ENCODE data around the gene SALL1. TPM values are rescaled to one million over a fixed set of nuclear protein-coding genes. Genes with fewer than 3 reads are reported as not detected.

The SALL1 gene
- total and polyA plus RNA-seq, 2 of the 13 experiments (the other 11 are each of a cell fraction or from before 2014, with no cell fraction given), result 6.6 to 12.3 TPM

DNA sequence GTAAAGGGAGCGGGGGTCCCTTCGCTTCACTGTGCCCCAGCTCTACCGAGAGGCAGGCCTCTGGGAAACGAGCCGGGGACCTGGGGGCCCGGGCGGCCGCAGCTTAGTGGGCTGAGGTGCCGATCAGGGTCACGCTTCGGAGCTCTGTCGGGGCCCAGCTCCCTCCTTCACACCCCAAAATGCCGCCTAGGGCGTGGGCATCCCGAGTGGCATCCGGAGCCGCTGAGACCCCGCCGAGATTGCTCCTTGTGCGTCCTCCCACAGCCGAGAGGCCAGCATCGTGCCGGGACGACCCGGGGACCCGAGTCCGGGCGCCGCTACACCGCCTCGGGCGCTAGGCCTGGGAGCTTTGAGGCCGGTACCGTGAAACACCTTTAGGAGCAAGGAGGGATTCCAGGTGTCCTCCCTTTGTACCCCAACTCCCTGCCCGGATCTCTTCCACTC lies 1.3 kb downstream of the SALL1 start (continued):
- TF ChIP-seq ZSCAN31 (CRISPR knock-in tag; IDR thresholded peaks at IDR 0.05; ENCODE audit: low read depth) (no peak), ZNF558 (CRISPR knock-in tag; IDR thresholded peaks at IDR 0.05; ENCODE audit: borderline replicate concordance) (no peak), ZNF775 (CRISPR knock-in tag; IDR thresholded peaks at IDR 0.05; ENCODE audit: borderline replicate concordance) (no peak), THYN1 (CRISPR knock-in tag; IDR thresholded peaks at IDR 0.05; ENCODE audit: borderline replicate concordance, low read depth) (no peak), TBX3 (IDR thresholded peaks at IDR 0.05; ENCODE audit: borderline replicate concordance) (no peak)
- TF ChIP-seq, protein P1, sequence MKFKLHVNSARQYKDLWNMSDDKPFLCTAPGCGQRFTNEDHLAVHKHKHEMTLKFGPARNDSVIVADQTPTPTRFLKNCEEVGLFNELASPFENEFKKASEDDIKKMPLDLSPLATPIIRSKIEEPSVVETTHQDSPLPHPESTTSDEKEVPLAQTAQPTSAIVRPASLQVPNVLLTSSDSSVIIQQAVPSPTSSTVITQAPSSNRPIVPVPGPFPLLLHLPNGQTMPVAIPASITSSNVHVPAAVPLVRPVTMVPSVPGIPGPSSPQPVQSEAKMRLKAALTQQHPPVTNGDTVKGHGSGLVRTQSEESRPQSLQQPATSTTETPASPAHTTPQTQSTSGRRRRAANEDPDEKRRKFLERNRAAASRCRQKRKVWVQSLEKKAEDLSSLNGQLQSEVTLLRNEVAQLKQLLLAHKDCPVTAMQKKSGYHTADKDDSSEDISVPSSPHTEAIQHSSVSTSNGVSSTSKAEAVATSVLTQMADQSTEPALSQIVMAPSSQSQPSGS (CRISPR knock-in tag; IDR thresholded peaks at IDR 0.05), result no peak

DNA sequence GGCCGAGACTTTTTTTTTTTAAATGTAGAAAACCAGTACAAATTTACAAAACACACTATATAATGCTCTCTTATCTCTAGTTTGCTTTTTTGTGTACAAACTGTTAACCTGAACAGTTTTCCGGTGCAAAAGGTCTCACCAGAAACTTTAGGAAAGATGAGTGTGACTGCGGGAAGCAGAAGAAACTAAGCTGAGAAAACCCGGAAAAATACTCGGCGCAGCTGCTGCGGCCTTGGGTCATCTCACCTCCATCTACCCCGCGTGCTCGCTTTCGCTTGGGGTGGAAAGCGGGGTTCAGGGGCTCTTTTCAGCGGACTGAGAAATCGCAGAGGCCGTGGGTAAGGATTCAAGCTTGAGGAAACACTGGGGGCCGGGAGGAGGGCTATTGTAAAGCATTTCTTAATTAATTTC lies 1.8 kb downstream of the SALL1 start:
- FAIRE-seq, result no peak
- no peak overlapping the region for H2AFZ ChIP-seq (ENCODE audit: low read length)
- no peaks in the 10 kb centered on the region for H3K9me3 ChIP-seq (ENCODE audit: low read length)
- H3K27ac ChIP-seq (ENCODE audit: extremely low read length, insufficient read depth, low read length), result peak overlapping the region; percentile 86
- no peak for DNase-seq (ENCODE audit: low spot score)
- BruUV-seq (replicated peaks), result no TSS peak
- ATAC-seq, result no peak
- H3K4me2 ChIP-seq (ENCODE audit: low read depth, low read length), result peak overlapping the region; percentile 90
- H3K79me2 ChIP-seq (ENCODE audit: insufficient read depth, low read length), result peaks cover 62% of the 10 kb centered on the region
- no peaks in the 10 kb centered on the region for H3K36me3 ChIP-seq (replicated peaks in 1 of 2; ENCODE audit: control insufficient read depth in 1 of 2, insufficient read depth in 2 of 2, low read length in 2 of 2)
- WGBS (ENCODE audit: low lambda C conversion rate), result 2% methylated on average over 16 of the region's 16 CpGs
- intact Hi-C loops (cut with micrococcal nuclease; ENCODE audit: unreplicated experiment) (no loop called here), in situ Hi-C loops (cut with HindIII; ENCODE audit: extremely low pct_ligation_motif_present, low pct_unique_long_range_greater_than_20kb) (no loop called here)
- peaks cover 0 to 10% of the 10 kb centered on the region in 2 experiments; a peak in 2 of 5 replicates for H3K27me3 ChIP-seq (ENCODE audit: control insufficient read depth in 1 of 2, insufficient read depth in 2 of 2, low read length in 2 of 2)
- H3K4me3 ChIP-seq (replicated peaks in 1 of 3; ENCODE audit: insufficient read depth in 1 of 3, low read depth in 2 of 3, low read length in 3 of 3), result peak overlapping the region; percentile 90 to 97 (median 94)
- H4K20me1 ChIP-seq (ENCODE audit: insufficient read depth, low read length), result no peaks in the 10 kb centered on the region
- ChIA-PET POLR2A (interaction anchor here (1.0 to 2.1 kb wide), 5 partner anchors 24 to 91 kb away, joined by 3 to 11 read pairs (median 9); no protein-coding TSS in a partner anchor), CTCF (ENCODE audit: low intra/inter-chr PET ratio, low total read pairs) (no interaction called here)
- H3K9ac ChIP-seq (ENCODE audit: insufficient read depth, low read depth, low read length), result peak overlapping the region; percentile 91
- peaks cover 56% of the 10 kb centered on the region for H3K4me1 ChIP-seq (ENCODE audit: insufficient read depth, low read length)
- TF ChIP-seq POLR2G (IDR thresholded peaks at IDR 0.05; ENCODE audit: low read depth, low read length) (peak; percentile 52), CBFB (CRISPR knock-in tag; IDR thresholded peaks at IDR 0.05) (no peak), ZNF256 (CRISPR knock-in tag; conservative IDR thresholded peaks at IDR 0.05) (0 out of 2 replicates have a peak, but pooled peaks have one; percentile 35), ZNF777 (CRISPR knock-in tag; IDR thresholded peaks at IDR 0.05) (0 out of 2 replicates have a peak, but pooled peaks have one; percentile 16), RBFOX2 (IDR thresholded peaks at IDR 0.05; ENCODE audit: low read depth, low read length) (peak; percentile 16; the same call in 1 of the 2 replicates)
- TF ChIP-seq, protein P2, sequence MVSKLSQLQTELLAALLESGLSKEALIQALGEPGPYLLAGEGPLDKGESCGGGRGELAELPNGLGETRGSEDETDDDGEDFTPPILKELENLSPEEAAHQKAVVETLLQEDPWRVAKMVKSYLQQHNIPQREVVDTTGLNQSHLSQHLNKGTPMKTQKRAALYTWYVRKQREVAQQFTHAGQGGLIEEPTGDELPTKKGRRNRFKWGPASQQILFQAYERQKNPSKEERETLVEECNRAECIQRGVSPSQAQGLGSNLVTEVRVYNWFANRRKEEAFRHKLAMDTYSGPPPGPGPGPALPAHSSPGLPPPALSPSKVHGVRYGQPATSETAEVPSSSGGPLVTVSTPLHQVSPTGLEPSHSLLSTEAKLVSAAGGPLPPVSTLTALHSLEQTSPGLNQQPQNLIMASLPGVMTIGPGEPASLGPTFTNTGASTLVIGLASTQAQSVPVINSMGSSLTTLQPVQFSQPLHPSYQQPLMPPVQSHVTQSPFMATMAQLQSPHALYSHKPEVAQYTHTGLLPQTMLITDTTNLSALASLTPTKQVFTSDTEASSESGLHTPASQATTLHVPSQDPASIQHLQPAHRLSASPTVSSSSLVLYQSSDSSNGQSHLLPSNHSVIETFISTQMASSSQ (IDR thresholded peaks at IDR 0.05; ENCODE audit: low read depth), result no peak
- TF ChIP-seq, protein P2 (CRISPR knock-in tag; IDR thresholded peaks at IDR 0.05; ENCODE audit: borderline replicate concordance), result no peak
- TF ChIP-seq, protein P3, sequence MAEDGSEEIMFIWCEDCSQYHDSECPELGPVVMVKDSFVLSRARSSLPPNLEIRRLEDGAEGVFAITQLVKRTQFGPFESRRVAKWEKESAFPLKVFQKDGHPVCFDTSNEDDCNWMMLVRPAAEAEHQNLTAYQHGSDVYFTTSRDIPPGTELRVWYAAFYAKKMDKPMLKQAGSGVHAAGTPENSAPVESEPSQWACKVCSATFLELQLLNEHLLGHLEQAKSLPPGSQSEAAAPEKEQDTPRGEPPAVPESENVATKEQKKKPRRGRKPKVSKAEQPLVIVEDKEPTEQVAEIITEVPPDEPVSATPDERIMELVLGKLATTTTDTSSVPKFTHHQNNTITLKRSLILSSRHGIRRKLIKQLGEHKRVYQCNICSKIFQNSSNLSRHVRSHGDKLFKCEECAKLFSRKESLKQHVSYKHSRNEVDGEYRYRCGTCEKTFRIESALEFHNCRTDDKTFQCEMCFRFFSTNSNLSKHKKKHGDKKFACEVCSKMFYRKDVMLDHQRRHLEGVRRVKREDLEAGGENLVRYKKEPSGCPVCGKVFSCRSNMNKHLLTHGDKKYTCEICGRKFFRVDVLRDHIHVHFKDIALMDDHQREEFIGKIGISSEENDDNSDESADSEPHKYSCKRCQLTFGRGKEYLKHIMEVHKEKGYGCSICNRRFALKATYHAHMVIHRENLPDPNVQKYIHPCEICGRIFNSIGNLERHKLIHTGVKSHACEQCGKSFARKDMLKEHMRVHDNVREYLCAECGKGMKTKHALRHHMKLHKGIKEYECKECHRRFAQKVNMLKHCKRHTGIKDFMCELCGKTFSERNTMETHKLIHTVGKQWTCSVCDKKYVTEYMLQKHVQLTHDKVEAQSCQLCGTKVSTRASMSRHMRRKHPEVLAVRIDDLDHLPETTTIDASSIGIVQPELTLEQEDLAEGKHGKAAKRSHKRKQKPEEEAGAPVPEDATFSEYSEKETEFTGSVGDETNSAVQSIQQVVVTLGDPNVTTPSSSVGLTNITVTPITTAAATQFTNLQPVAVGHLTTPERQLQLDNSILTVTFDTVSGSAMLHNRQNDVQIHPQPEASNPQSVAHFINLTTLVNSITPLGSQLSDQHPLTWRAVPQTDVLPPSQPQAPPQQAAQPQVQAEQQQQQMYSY (CRISPR knock-in tag; IDR thresholded peaks at IDR 0.05), result peak; percentile 77

Measured in HepG2 (cell line).